OCI-LY7 (cell line): ENCODE data around the gene UHRF2.

Source experiments
- CTCF ChIP-seq: fragments of 200-600 bp; sonication (generic); conservative IDR thresholded peaks from 2 replicates; pipeline ENCODE4 v1.5.1; 2014; ENCODE audit warnings: mild to moderate bottlenecking, antibody characterized with exemption, low read length, moderate library complexity, mixed read lengths
- EZH2phosphoT487 ChIP-seq: fragments of 200-600 bp; sonication (generic); IDR thresholded peaks from 2 replicates; pipeline ENCODE4 v1.6.1; 2018; ENCODE audit warnings: low read depth, borderline replicate concordance, mild to moderate bottlenecking, mixed run types, antibody characterized with exemption, low read length, moderate library complexity, mixed read lengths

- TF ChIP-seq CTCF (no peak), EZH2phosphoT487 (no peak)
Measured at GRCh38 chr9:6418764-6419163, 5.8 kb downstream of the UHRF2 start.
